GM12801 (cell line): Measurements from ENCODE around the gene LYRM4.

Experiments used
- TF ChIP-seq, protein P1 (sequence below): IDR thresholded peaks from one replicate; pipeline ENCODE4 v1.5.1; 2011; ENCODE audit warnings: control low read depth; ENCODE audit not compliant: insufficient read length; ENCODE audit errors: extremely low read depth

The LYRM4 gene

DNA sequence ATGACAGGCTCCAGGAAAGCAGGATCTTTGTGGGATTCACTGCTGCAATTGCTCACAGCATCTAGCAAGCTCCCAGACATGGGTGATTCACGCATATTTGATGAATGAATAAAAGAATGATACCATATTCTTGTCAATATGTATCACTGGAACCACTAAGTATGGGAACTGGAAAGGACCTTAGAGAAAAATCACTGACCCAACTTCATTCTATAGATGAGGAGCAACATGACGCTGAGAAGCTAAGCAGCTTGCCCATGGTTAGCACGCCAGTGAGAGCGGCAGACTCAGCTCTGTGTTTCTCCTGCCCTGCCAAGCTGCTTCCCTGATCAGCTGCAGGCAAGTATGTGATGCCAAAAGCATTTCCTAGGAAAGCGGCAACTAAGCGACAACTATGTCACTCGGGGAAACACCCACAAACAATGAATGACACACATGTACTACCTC is 108.8 kb downstream of the LYRM4 start:
- TF ChIP-seq, protein P1, sequence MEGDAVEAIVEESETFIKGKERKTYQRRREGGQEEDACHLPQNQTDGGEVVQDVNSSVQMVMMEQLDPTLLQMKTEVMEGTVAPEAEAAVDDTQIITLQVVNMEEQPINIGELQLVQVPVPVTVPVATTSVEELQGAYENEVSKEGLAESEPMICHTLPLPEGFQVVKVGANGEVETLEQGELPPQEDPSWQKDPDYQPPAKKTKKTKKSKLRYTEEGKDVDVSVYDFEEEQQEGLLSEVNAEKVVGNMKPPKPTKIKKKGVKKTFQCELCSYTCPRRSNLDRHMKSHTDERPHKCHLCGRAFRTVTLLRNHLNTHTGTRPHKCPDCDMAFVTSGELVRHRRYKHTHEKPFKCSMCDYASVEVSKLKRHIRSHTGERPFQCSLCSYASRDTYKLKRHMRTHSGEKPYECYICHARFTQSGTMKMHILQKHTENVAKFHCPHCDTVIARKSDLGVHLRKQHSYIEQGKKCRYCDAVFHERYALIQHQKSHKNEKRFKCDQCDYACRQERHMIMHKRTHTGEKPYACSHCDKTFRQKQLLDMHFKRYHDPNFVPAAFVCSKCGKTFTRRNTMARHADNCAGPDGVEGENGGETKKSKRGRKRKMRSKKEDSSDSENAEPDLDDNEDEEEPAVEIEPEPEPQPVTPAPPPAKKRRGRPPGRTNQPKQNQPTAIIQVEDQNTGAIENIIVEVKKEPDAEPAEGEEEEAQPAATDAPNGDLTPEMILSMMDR: no peak

DNA sequence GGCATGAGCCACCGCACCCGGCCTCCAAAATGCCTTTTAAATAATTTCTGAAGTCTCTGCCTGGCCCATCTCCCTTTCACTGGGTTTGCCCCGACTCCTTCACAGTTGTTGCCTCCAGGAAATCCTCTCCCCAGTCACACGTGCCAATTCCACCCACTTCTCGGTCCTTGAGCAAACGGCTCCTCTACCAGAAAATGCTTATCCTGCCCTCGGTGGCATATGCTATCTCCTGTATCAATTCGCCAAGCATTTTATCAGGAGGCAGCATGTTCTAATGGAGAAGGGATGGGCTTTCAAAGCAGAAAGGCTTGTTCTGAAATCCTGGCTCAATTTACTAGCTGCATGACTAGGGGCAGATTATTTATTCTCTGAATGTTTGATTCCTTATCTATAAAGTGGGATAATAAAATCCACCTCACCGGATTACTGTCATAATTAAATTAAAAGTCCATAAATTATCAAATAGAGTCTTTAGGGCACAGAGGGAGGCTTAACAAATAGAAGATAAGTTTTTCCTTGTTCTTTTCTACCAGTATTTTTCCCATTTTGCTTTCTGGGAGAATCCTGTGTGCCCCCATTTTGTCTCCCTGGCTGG is 109.3 kb downstream of the LYRM4 start:
- TF ChIP-seq, protein P1: no peak

DNA sequence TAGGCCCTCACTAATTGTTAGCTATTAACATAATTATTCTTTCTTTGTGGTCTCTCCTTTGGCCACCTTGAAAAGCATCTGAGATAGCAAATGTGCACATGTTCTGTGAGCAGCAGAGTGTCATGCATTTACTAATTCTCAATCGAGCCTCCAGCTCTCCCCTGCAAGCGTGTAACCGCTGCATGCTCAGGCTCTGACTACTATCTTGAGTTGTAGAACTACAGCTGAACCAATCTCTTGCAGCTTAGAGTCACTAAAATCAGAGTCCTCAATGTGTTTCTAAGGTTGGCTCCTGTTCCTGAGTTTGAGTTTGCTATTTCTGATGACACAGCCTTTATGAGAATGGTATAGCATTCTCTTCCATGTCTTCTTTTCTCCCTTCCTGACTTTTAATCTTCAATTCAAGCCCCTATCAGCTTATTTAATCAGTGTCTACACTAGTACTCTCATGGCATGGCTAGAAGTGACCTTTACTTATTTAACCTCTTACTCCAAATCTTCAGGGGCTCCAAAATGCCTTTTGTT is 110.1 kb downstream of the LYRM4 start:
- TF ChIP-seq, protein P1: no peak

DNA sequence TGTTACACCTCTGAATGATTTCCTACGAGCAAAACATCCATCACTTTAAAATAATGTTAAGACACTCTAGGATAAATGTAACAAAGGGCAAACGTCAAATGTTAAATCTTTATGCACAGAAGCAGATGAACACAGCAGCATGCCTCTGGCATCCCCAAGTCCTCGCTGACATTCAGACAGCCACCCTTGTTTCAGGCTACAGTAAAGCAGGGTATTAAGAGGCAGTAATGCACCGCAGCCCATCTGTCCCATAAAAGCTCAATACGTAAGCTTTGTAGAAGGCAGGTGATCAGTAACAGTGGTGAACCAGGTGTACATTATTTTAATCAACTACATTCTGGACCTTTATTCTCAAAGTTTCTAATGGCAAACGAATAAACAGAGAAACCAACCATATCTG is 110.9 kb downstream of the LYRM4 start:
- TF ChIP-seq, protein P1: no peak

DNA sequence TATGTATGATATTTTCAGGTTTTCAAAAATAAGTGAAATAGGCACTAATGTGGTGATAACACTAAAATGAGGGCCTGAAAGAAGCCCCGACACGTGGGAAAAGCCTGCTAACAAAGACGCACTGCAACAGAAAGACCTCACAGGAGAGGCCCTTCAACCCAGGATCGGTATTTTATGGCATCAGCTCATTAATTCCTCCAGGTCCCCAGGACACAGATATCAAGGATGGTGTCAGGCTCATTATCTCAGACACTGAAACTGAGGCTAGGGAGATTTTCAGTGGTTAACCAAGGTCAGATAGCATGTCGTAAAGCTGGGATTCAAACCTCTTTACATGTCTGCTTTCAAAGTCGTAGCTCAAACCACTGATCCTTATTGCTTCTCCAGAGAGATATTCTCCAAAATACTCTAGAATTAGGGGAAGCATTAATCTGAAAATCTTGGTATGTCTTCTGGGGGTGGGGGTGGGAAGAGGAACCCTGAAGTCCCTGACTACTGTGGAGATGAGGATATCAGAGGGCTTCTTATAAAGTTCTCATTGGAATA is 111.5 kb downstream of the LYRM4 start:
- TF ChIP-seq, protein P1: no peak

DNA sequence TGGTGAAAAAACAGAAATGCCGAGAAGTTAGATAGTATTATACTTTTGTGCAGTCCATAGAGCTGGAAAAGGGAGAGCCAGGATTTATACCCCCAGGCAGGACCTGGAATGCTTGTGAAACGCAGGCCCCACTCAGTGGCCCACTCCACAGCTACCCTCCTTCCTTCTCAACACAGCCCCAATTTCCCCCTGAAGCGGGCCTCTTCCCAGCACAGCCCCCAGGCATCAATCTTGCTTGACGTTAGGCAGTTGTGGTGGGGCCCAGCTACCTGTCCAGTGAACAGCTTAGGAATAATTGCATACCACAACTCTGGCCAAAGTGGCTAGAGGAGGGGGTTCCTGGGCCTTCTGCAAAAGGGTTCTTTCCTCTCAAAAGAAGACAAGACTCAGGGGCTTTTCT is 114.4 kb downstream of the LYRM4 start:
- TF ChIP-seq, protein P1: no peak

DNA sequence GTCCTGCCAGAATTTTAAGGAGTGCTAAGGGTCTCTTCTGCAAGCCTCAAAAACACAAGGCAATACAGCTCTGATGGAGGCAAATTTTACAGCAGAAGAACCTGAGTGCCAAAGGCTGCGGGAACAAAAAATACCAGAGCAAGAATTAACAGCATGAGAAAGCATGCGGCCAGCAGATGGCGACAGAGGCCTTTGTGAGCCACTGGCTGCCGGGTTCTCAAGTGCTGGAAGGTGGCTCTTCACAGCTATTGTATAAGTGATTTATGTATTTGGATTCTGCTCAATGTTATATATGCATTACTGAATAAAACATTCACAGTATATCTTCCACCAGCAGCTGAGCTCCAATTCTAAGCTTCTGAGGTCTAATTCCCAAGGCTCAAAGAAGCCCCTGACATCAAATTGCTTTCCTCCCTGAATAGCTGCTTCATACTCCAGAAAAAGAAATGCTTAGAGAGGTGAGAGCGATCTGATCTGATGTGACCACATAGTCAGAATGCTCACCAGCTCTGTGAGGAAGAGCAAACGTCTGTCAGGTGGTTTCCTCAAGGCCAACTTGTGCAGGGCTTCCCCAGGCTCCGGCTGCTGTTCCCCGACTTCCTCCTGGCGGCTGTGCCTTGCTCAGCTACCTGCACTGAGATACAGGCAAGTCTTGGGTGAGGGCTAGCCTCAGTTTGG is 117.0 kb downstream of the LYRM4 start:
- TF ChIP-seq, protein P1: no peak
